NCI-H128 (cell line): ENCODE results near the gene TRIM77.
"Not testable (repeated sequence)": the region's sequence is repeated elsewhere in the genome, so short reads cannot be mapped to it uniquely, and the experiment has no call there.

ENCODE experiments used
- DNase-seq: peaks from one replicate; lab custom pipeline; 2025; ENCODE audit not compliant: unreplicated experiment; lab: John Stamatoyannopoulos, UW

The TRIM77 gene

GRCh38 chr11:89709999-89710398 is at the start of gene TRIM77:
TSS of gene TRIM77 (plus strand) at chr11:89710299. CDS start at chr11:89710299, 0 bp downstream.
- not testable (repeated sequence) for DNase-seq

- DNase-seq, result no peak
These were observed 43.1 kb upstream of the TRIM77 start for GRCh38 chr11:89667001-89667400.

GRCh38 chr11:89668158-89668557 is 41.9 kb upstream of the TRIM77 start:
- DNase-seq, result not testable (repeated sequence)

- not testable (repeated sequence) for DNase-seq
These were observed 40.5 kb upstream of the TRIM77 start for GRCh38 chr11:89669586-89669985.

GRCh38 chr11:89669993-89670669 is 40.0 kb upstream of the TRIM77 start:
- not testable (repeated sequence) for DNase-seq

GRCh38 chr11:89672547-89672946 is 37.6 kb upstream of the TRIM77 start:
- not testable (repeated sequence) for DNase-seq

- not testable (repeated sequence) for DNase-seq
These were observed 36.7 kb upstream of the TRIM77 start for GRCh38 chr11:89673380-89673779.

- DNase-seq, result not testable (repeated sequence)
These were observed 34.7 kb upstream of the TRIM77 start for GRCh38 chr11:89675383-89675782.

GRCh38 chr11:89675948-89676347 is 34.2 kb upstream of the TRIM77 start:
- DNase-seq, result not testable (repeated sequence)

GRCh38 chr11:89707080-89707479 is 3.0 kb upstream of the TRIM77 start:
- not testable (repeated sequence) for DNase-seq

GRCh38 chr11:89724866-89725498 is 14.9 kb downstream of the TRIM77 start:
- DNase-seq, result not testable (repeated sequence)

- DNase-seq, result not testable (repeated sequence)
These were observed 20.1 kb downstream of the TRIM77 start for GRCh38 chr11:89730215-89730614.

- DNase-seq, result no peak
These were observed 26.5 kb downstream of the TRIM77 start for GRCh38 chr11:89736566-89736965.

GRCh38 chr11:89737116-89737515 is 27.0 kb downstream of the TRIM77 start:
- DNase-seq, result no peak

- not testable (repeated sequence) for DNase-seq
These were observed 31.3 kb downstream of the TRIM77 start for GRCh38 chr11:89741406-89741805.

GRCh38 chr11:89744158-89744557 is 34.1 kb downstream of the TRIM77 start:
- not testable (repeated sequence) for DNase-seq

GRCh38 chr11:89750822-89751221 is 40.7 kb downstream of the TRIM77 start:
- not testable (repeated sequence) for DNase-seq
